HFFc6 (cell line): Measurements from ENCODE around the gene UBE2Q1. TPM values are rescaled to one million over a fixed set of nuclear protein-coding genes. Genes with fewer than 3 reads are reported as not detected.

Experiments
- DNase-seq: peaks from one replicate; pipeline ENCODE4 v3.0.0-alpha.2; 2018
- H3K27ac Mint-ChIP-seq: 2 replicates; pipeline ENCODE4 v1.8.0; 2020; ENCODE audit warnings: mild to moderate bottlenecking, mixed read lengths
- H3K27me3 Mint-ChIP-seq: 2 replicates; pipeline ENCODE4 v1.8.0; 2021; ENCODE audit warnings: mild to moderate bottlenecking, moderate library complexity, mixed read lengths; ENCODE audit not compliant: insufficient read depth
- H3K36me3 Mint-ChIP-seq: 2 replicates; pipeline ENCODE4 v1.8.0; 2021; ENCODE audit warnings: low read depth, mixed read lengths
- H3K4me1 Mint-ChIP-seq: 2 replicates; pipeline ENCODE4 v1.8.0; 2020; ENCODE audit warnings: low read depth, mixed read lengths
- H3K4me3 Mint-ChIP-seq: 2 replicates; pipeline ENCODE4 v1.8.0; 2020; ENCODE audit warnings: mild to moderate bottlenecking, moderate library complexity, mixed read lengths
- H3K9me3 Mint-ChIP-seq: 2 replicates; pipeline ENCODE4 v1.8.0; 2020; ENCODE audit warnings: mild to moderate bottlenecking, mixed read lengths
- total RNA-seq, 6 experiments: library from RNA; stranded (reverse); fragmentation: NEBNext Ultra II Directional; extraction: Animal tissue kit (Norgen Biotek cat#: 25700); gene quantifications; 2 replicates in 1 of 6; 3 replicates in 5 of 6; pipeline ENCODE4 v1.2.3, GENCODE V29; 2021
- TF ChIP-seq, protein P1 (sequence below): fragments of 200-600 bp; sonication (generic); IDR thresholded peaks from 2 replicates; pipeline ENCODE4 v1.5.0; 2021; ENCODE audit warnings: antibody characterized with exemption, mild to moderate bottlenecking

Gene UBE2Q1
- total RNA-seq, 6 experiments from 2014 or later = 72.6 to 101 (median 91.5) TPM

- Mint-ChIP-seq H3K9me3 (no peaks in the 10 kb centered on the region), H3K36me3 (peaks cover 41% of the 10 kb centered on the region), H3K27ac (no peak overlapping the region), H3K27me3 (peaks cover 1% of the 10 kb centered on the region; the same call in 1 of the 2 replicates), H3K4me3 (no peak overlapping the region), H3K4me1 (peaks cover 29% of the 10 kb centered on the region)
- no peak for DNase-seq
- TF ChIP-seq, protein P1, sequence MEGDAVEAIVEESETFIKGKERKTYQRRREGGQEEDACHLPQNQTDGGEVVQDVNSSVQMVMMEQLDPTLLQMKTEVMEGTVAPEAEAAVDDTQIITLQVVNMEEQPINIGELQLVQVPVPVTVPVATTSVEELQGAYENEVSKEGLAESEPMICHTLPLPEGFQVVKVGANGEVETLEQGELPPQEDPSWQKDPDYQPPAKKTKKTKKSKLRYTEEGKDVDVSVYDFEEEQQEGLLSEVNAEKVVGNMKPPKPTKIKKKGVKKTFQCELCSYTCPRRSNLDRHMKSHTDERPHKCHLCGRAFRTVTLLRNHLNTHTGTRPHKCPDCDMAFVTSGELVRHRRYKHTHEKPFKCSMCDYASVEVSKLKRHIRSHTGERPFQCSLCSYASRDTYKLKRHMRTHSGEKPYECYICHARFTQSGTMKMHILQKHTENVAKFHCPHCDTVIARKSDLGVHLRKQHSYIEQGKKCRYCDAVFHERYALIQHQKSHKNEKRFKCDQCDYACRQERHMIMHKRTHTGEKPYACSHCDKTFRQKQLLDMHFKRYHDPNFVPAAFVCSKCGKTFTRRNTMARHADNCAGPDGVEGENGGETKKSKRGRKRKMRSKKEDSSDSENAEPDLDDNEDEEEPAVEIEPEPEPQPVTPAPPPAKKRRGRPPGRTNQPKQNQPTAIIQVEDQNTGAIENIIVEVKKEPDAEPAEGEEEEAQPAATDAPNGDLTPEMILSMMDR = no peak
Observed at GRCh38 chr1:154550070-154550469, 8.4 kb downstream of the UBE2Q1 start.

- Mint-ChIP-seq H3K4me3 (no peak overlapping the region), H3K9me3 (no peaks in the 10 kb centered on the region), H3K4me1 (peaks cover 29% of the 10 kb centered on the region), H3K27ac (no peak overlapping the region), H3K36me3 (peaks cover 34% of the 10 kb centered on the region), H3K27me3 (peaks cover 7% of the 10 kb centered on the region)
- no peak for DNase-seq
- TF ChIP-seq, protein P1 = no peak
Observed at GRCh38 chr1:154549202-154549770, 9.2 kb downstream of the UBE2Q1 start.

DNA sequence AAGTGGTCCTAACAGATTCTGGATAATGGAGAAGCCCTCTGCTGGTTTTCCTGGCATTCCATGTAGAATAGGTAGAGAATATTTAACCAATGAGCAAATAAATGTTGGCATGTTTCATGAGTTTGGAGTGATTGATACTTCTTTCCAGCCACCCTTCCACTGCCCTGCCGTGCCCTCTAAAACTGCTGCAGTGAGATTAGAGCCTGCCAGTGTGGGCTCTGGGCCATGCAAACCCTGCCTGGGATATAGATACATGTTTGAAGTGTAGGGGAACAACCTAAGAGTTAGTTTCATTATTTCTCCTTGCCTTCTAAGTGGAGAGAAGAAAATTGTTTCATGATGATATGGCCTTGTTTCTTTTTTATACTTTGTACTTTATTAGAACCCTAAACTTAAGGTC, 10.4 kb downstream of the UBE2Q1 start:
- TF ChIP-seq, protein P1 = no peak
- peaks cover 18% of the 10 kb centered on the region for H3K4me1 Mint-ChIP-seq
- H3K9me3 Mint-ChIP-seq = no peaks in the 10 kb centered on the region
- peaks cover 24% of the 10 kb centered on the region for H3K36me3 Mint-ChIP-seq
- no peak for DNase-seq
- H3K4me3 Mint-ChIP-seq = no peak overlapping the region
- H3K27ac Mint-ChIP-seq = no peak overlapping the region; the same call in 1 of the 2 replicates
- peaks cover 12% of the 10 kb centered on the region for H3K27me3 Mint-ChIP-seq

DNA sequence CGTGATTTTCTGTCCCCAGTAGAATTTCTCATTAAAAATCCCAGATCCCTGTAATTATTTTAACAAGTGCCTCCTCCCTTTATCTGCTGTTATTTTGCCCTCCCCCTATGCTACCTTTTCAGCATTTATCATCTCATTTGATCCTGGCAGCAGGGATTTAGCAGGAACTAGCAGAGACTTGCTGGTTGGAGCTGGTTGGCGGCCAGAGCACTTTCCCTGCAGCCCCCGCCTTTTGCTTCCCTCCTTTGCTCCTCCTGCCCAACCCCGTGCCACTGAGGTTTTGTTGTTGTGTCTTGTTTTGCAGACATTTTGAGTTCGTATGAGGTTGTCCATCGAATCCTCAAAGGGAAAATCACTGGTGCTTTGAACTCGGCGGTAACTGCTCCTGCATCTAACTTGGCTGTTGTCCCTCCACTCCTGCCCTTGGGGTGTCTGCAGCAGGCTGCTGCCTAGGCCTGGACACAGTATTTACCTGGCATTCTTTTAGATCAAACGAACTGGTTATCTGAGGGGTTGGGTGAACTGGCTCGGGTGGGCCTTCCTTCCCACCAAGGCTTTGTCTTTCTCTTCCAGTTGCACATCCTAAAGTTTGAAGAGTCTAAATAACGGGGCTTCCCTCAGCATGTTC, 11.2 kb downstream of the UBE2Q1 start:
- H3K4me3 Mint-ChIP-seq = no peak overlapping the region
- peaks cover 15% of the 10 kb centered on the region for H3K27me3 Mint-ChIP-seq
- H3K4me1 Mint-ChIP-seq = peaks cover 15% of the 10 kb centered on the region
- H3K27ac Mint-ChIP-seq = no peak overlapping the region
- DNase-seq = no peak
- H3K36me3 Mint-ChIP-seq = peaks cover 17% of the 10 kb centered on the region
- H3K9me3 Mint-ChIP-seq = no peaks in the 10 kb centered on the region
- TF ChIP-seq, protein P1 = no peak

- Mint-ChIP-seq H3K9me3 (no peaks in the 10 kb centered on the region), H3K36me3 (peaks cover 14% of the 10 kb centered on the region), H3K4me3 (no peak overlapping the region), H3K27ac (no peak overlapping the region), H3K4me1 (peaks cover 15% of the 10 kb centered on the region), H3K27me3 (peaks cover 22% of the 10 kb centered on the region)
- DNase-seq = peak; percentile 53
- TF ChIP-seq, protein P1 = peak; percentile 87
Observed at GRCh38 chr1:154546264-154547063, 12.0 kb downstream of the UBE2Q1 start.
